GM23338 (cell line): ENCODE measurements around the gene SLC6A13. TPM values are rescaled to one million over a fixed set of nuclear protein-coding genes. Genes with fewer than 3 reads are reported as not detected.

Source experiments
- ATAC-seq: fragments of 200-7000 bp; cut with Tn5 transposase; 3 replicates; pipeline ENCODE4 v1.9.1; 2020
- DNase-seq: peaks from one replicate; pipeline ENCODE4 v3.0.0-alpha.2; 2015; ENCODE audit warnings: low spot score
- H2AFZ ChIP-seq: fragments of 200-600 bp; sonication (generic); 2 replicates; pipeline ENCODE4 v1.8.0; 2016; ENCODE audit warnings: antibody characterized with exemption, mild to moderate bottlenecking, moderate library complexity
- H3F3A ChIP-seq: fragments of 200-600 bp; sonication (generic); replicated peaks from 2 replicates; pipeline ENCODE4 v1.8.0; 2017; ENCODE audit warnings: antibody characterized with exemption, mixed run types, low read depth
- H3K27ac ChIP-seq: fragments of 200-600 bp; sonication (generic); 2 replicates; pipeline ENCODE4 v1.6.1; 2016; ENCODE audit warnings: low read depth
- H3K27me3 ChIP-seq: fragments of 200-600 bp; sonication (generic); 2 replicates; pipeline ENCODE4 v1.8.0; 2016; ENCODE audit warnings: mild to moderate bottlenecking, mixed run types, moderate library complexity; ENCODE audit not compliant: insufficient read depth
- H3K36me3 ChIP-seq: fragments of 200-600 bp; sonication (generic); 2 replicates; pipeline ENCODE4 v1.8.0; 2016; ENCODE audit warnings: mild to moderate bottlenecking; ENCODE audit not compliant: insufficient read depth
- H3K4me1 ChIP-seq: fragments of 200-600 bp; sonication (generic); 2 replicates; pipeline ENCODE4 v1.8.0; 2016; ENCODE audit warnings: mild to moderate bottlenecking, moderate library complexity; ENCODE audit not compliant: insufficient read depth
- H3K4me2 ChIP-seq: fragments of 200-600 bp; sonication (generic); 2 replicates; pipeline ENCODE4 v1.7.1; 2017; ENCODE audit warnings: mixed run types
- H3K4me3 ChIP-seq: fragments of 200-600 bp; sonication (generic); 2 replicates; pipeline ENCODE4 v1.6.1; 2016; ENCODE audit warnings: mixed run types
- H3K79me2 ChIP-seq: fragments of 200-600 bp; sonication (generic); replicated peaks from 2 replicates; pipeline ENCODE4 v1.8.0; 2017; ENCODE audit warnings: mild to moderate bottlenecking; ENCODE audit not compliant: insufficient read depth
- H3K9me2 ChIP-seq: fragments of 200-600 bp; sonication (generic); 2 replicates; pipeline ENCODE4 v1.8.0; 2017; ENCODE audit not compliant: insufficient read depth
- H4K20me1 ChIP-seq: fragments of 200-600 bp; sonication (generic); replicated peaks from 2 replicates; pipeline ENCODE4 v1.8.0; 2017; ENCODE audit warnings: mild to moderate bottlenecking; ENCODE audit not compliant: insufficient read depth
- H3K27ac Mint-ChIP-seq: 2 replicates; pipeline ENCODE4 v1.8.0; 2020; ENCODE audit warnings: inconsistent platforms, mild to moderate bottlenecking, moderate library complexity, mixed read lengths
- H3K27me3 Mint-ChIP-seq: 3 replicates; pipeline ENCODE4 v1.8.0; 2022; ENCODE audit warnings: low read depth, mild to moderate bottlenecking, moderate library complexity, mixed read lengths, inconsistent platforms; ENCODE audit not compliant: insufficient read depth, poor library complexity
- H3K36me3 Mint-ChIP-seq: 3 replicates; pipeline ENCODE4 v1.8.0; 2021; ENCODE audit warnings: low read depth, mild to moderate bottlenecking, inconsistent platforms, moderate library complexity, mixed read lengths
- H3K4me1 Mint-ChIP-seq: 3 replicates; pipeline ENCODE4 v1.8.0; 2020; ENCODE audit warnings: mild to moderate bottlenecking, inconsistent platforms, mixed read lengths
- H3K4me3 Mint-ChIP-seq: 3 replicates; pipeline ENCODE4 v1.8.0; 2021; ENCODE audit warnings: moderate library complexity, mild to moderate bottlenecking, inconsistent platforms, mixed read lengths
- H3K9me3 Mint-ChIP-seq: 3 replicates; pipeline ENCODE4 v1.8.0; 2020; ENCODE audit warnings: moderate library complexity, mild to moderate bottlenecking, inconsistent platforms, mixed read lengths
- CREB1 ChIP-seq: fragments of 250-450 bp; sonication (Bioruptor Pico); IDR thresholded peaks from 2 replicates; pipeline ENCODE4 v1.5.0; 2020; ENCODE audit warnings: low read depth, mild to moderate bottlenecking, moderate library complexity
- EZH2 ChIP-seq: fragments of 200-600 bp; sonication (generic); IDR thresholded peaks from one replicate; pipeline ENCODE4 v1.8.0; 2017; ENCODE audit warnings: antibody characterized with exemption, mild to moderate bottlenecking, low read depth; ENCODE audit not compliant: unreplicated experiment
- EZH2phosphoT487 ChIP-seq: fragments of 200-600 bp; sonication (generic); IDR thresholded peaks from one replicate; pipeline ENCODE4 v1.8.1; 2018; ENCODE audit warnings: antibody characterized with exemption; ENCODE audit not compliant: unreplicated experiment
- JUNB ChIP-seq: IDR thresholded peaks from one replicate; pipeline ENCODE4 v1.6.1; 2016; ENCODE audit warnings: antibody characterized with exemption; ENCODE audit not compliant: unreplicated experiment
- NANOG ChIP-seq: IDR thresholded peaks from 2 replicates; pipeline ENCODE4 v1.6.1; 2016; ENCODE audit warnings: antibody characterized with exemption, borderline replicate concordance
- POLR2AphosphoS5 ChIP-seq: IDR thresholded peaks from 2 replicates; pipeline ENCODE4 v1.6.1; 2016; ENCODE audit warnings: antibody characterized with exemption, low read depth
- STAT1 ChIP-seq: IDR thresholded peaks from one replicate; pipeline ENCODE4 v1.6.1; 2016; ENCODE audit warnings: antibody characterized with exemption; ENCODE audit not compliant: unreplicated experiment
- ZNF114 ChIP-seq: fragments of 250-450 bp; sonication (Bioruptor Pico); IDR thresholded peaks from 2 replicates; pipeline ENCODE4 v1.5.0; 2020; ENCODE audit warnings: mild to moderate bottlenecking, moderate library complexity
- ZNF331 ChIP-seq: fragments of 250-450 bp; sonication (Bioruptor Pico); IDR thresholded peaks from 2 replicates; pipeline ENCODE4 v1.5.0; 2020; ENCODE audit warnings: low read depth, mild to moderate bottlenecking, moderate library complexity
- polyA plus RNA-seq: library from polyadenylated mRNA; unstranded; fragments of >200 nt; fragmentation: Nextera tagmentation; extraction: Ambion mirVana; gene quantifications from 2 replicates; pipeline ENCODE4 v1.2.1, GENCODE V29; 2016
- total RNA-seq: library from RNA; depleted of rRNA; stranded (reverse); fragments of >200 nt; shearing (Covaris generic); gene quantifications from 2 replicates; pipeline ENCODE4 v1.2.3, GENCODE V29; 2014
- TF ChIP-seq, protein P1 (sequence below): IDR thresholded peaks from 2 replicates; pipeline ENCODE4 v1.6.1; 2016; ENCODE audit warnings: antibody characterized with exemption
- TF ChIP-seq, protein P2 (sequence below): IDR thresholded peaks from one replicate; pipeline ENCODE4 v1.6.1; 2018; ENCODE audit warnings: antibody characterized with exemption; ENCODE audit not compliant: unreplicated experiment
- TF ChIP-seq, protein P3 (sequence below): fragments of 250-450 bp; sonication (Bioruptor Pico); IDR thresholded peaks from 2 replicates; pipeline ENCODE4 v1.5.0; 2020; ENCODE audit warnings: mild to moderate bottlenecking, moderate library complexity
- TF ChIP-seq, protein P4 (sequence below), 2 experiments: fragments of 200-600 bp in 1 of 2; sonication (generic) in 1 of 2; conservative IDR thresholded peaks; 2 replicates each; pipeline versions ENCODE4 v1.5.1 to v1.6.1; 2016 to 2017; ENCODE audit warnings: antibody characterized with exemption in 2 of 2, low read depth in 2 of 2, mild to moderate bottlenecking in 2 of 2, moderate library complexity in 1 of 2

Gene SLC6A13
- total and polyA plus RNA-seq, 2 experiments from 2014 or later, result not detected

DNA sequence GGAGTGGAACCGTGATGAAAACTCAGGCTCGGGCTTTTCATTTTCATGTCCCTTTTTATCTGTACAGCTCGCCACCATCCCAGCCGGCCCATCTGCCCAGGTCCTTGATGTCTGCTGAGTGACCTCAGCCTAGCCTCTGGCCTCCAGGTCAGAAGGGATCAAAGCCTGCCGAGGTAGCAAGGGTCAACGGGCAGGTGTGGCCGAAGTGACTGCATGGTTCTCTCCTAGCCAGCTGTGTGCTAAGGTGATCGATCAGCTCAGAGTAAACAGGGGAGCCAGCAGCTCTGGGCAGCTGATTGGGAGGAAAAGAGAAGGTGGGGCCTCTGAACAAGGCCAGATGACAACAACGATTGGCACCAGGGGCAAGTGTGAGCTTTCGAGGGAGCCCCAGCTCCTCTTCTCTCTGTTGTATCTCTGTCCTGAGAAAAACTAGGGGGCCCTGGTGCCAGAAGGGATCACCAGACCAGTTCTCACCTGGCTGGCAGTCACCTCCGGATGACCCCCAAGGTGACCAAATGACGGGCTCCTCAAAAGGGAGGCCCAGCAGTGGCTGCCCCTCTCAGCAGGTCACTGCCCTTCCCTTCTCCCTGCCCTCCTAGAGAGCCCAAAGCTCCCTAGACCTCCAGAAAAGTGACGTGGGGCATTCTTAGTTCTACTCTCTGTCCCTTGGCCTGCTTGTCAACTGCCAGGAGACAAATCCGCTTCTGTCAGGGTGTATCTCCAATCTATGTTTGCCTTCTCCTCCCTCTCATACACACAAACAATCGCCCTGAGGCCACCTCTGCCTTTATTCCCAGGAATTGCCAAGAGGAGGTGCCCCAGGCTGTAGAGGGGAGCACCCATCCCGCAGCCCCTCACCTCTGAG is 52.1 kb downstream of the SLC6A13 start:
- Histone ChIP-seq H3K36me3 (no peaks in the 10 kb centered on the region), H3K79me2 (no peaks in the 10 kb centered on the region), H3K9me2 (no peaks in the 10 kb centered on the region), H3K4me3 (no peak overlapping the region), H2AFZ (no peak overlapping the region), H3F3A (no peaks in the 10 kb centered on the region), H3K27ac (no peak overlapping the region), H4K20me1 (no peaks in the 10 kb centered on the region; the same call in 1 of the 2 replicates), H3K4me2 (no peak overlapping the region), H3K27me3 (peaks cover 19% of the 10 kb centered on the region), H3K4me1 (peaks cover 6% of the 10 kb centered on the region; the same call in 1 of the 2 replicates)
- H3K27me3 Mint-ChIP-seq, result peaks cover 14% of the 10 kb centered on the region
- ATAC-seq (no peak), DNase-seq (no peak)
- H3K4me3 Mint-ChIP-seq, result no peak overlapping the region
- TF ChIP-seq ZNF114 (no peak), CREB1 (CRISPR knock-in tag) (no peak), EZH2 (no peak), POLR2AphosphoS5 (no peak), EZH2phosphoT487 (no peak), STAT1 (no peak), ZNF331 (CRISPR knock-in tag) (no peak), JUNB (no peak), NANOG (no peak)
- TF ChIP-seq, protein P1, sequence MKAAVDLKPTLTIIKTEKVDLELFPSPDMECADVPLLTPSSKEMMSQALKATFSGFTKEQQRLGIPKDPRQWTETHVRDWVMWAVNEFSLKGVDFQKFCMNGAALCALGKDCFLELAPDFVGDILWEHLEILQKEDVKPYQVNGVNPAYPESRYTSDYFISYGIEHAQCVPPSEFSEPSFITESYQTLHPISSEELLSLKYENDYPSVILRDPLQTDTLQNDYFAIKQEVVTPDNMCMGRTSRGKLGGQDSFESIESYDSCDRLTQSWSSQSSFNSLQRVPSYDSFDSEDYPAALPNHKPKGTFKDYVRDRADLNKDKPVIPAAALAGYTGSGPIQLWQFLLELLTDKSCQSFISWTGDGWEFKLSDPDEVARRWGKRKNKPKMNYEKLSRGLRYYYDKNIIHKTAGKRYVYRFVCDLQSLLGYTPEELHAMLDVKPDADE, result no peak
- TF ChIP-seq, protein P2, sequence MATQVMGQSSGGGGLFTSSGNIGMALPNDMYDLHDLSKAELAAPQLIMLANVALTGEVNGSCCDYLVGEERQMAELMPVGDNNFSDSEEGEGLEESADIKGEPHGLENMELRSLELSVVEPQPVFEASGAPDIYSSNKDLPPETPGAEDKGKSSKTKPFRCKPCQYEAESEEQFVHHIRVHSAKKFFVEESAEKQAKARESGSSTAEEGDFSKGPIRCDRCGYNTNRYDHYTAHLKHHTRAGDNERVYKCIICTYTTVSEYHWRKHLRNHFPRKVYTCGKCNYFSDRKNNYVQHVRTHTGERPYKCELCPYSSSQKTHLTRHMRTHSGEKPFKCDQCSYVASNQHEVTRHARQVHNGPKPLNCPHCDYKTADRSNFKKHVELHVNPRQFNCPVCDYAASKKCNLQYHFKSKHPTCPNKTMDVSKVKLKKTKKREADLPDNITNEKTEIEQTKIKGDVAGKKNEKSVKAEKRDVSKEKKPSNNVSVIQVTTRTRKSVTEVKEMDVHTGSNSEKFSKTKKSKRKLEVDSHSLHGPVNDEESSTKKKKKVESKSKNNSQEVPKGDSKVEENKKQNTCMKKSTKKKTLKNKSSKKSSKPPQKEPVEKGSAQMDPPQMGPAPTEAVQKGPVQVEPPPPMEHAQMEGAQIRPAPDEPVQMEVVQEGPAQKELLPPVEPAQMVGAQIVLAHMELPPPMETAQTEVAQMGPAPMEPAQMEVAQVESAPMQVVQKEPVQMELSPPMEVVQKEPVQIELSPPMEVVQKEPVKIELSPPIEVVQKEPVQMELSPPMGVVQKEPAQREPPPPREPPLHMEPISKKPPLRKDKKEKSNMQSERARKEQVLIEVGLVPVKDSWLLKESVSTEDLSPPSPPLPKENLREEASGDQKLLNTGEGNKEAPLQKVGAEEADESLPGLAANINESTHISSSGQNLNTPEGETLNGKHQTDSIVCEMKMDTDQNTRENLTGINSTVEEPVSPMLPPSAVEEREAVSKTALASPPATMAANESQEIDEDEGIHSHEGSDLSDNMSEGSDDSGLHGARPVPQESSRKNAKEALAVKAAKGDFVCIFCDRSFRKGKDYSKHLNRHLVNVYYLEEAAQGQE, result no peak
- TF ChIP-seq, protein P3, sequence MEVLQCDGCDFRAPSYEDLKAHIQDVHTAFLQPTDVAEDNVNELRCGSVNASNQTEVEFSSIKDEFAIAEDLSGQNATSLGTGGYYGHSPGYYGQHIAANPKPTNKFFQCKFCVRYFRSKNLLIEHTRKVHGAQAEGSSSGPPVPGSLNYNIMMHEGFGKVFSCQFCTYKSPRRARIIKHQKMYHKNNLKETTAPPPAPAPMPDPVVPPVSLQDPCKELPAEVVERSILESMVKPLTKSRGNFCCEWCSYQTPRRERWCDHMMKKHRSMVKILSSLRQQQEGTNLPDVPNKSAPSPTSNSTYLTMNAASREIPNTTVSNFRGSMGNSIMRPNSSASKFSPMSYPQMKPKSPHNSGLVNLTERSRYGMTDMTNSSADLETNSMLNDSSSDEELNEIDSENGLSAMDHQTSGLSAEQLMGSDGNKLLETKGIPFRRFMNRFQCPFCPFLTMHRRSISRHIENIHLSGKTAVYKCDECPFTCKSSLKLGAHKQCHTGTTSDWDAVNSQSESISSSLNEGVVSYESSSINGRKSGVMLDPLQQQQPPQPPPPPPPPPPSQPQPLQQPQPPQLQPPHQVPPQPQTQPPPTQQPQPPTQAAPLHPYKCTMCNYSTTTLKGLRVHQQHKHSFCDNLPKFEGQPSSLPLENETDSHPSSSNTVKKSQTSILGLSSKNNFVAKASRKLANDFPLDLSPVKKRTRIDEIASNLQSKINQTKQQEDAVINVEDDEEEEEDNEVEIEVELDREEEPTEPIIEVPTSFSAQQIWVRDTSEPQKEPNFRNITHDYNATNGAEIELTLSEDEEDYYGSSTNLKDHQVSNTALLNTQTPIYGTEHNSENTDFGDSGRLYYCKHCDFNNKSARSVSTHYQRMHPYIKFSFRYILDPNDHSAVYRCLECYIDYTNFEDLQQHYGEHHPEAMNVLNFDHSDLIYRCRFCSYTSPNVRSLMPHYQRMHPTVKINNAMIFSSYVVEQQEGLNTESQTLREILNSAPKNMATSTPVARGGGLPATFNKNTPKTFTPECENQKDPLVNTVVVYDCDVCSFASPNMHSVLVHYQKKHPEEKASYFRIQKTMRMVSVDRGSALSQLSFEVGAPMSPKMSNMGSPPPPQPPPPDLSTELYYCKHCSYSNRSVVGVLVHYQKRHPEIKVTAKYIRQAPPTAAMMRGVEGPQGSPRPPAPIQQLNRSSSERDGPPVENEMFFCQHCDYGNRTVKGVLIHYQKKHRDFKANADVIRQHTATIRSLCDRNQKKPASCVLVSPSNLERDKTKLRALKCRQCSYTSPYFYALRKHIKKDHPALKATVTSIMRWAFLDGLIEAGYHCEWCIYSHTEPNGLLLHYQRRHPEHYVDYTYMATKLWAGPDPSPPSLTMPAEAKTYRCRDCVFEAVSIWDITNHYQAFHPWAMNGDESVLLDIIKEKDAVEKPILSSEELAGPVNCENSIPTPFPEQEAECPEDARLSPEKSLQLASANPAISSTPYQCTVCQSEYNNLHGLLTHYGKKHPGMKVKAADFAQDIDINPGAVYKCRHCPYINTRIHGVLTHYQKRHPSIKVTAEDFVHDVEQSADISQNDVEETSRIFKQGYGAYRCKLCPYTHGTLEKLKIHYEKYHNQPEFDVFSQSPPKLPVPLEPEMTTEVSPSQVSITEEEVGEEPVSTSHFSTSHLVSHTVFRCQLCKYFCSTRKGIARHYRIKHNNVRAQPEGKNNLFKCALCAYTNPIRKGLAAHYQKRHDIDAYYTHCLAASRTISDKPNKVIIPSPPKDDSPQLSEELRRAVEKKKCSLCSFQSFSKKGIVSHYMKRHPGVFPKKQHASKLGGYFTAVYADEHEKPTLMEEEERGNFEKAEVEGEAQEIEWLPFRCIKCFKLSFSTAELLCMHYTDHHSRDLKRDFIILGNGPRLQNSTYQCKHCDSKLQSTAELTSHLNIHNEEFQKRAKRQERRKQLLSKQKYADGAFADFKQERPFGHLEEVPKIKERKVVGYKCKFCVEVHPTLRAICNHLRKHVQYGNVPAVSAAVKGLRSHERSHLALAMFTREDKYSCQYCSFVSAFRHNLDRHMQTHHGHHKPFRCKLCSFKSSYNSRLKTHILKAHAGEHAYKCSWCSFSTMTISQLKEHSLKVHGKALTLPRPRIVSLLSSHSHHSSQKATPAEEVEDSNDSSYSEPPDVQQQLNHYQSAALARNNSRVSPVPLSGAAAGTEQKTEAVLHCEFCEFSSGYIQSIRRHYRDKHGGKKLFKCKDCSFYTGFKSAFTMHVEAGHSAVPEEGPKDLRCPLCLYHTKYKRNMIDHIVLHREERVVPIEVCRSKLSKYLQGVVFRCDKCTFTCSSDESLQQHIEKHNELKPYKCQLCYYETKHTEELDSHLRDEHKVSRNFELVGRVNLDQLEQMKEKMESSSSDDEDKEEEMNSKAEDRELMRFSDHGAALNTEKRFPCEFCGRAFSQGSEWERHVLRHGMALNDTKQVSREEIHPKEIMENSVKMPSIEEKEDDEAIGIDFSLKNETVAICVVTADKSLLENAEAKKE (CRISPR knock-in tag), result no peak
- TF ChIP-seq, protein P4, sequence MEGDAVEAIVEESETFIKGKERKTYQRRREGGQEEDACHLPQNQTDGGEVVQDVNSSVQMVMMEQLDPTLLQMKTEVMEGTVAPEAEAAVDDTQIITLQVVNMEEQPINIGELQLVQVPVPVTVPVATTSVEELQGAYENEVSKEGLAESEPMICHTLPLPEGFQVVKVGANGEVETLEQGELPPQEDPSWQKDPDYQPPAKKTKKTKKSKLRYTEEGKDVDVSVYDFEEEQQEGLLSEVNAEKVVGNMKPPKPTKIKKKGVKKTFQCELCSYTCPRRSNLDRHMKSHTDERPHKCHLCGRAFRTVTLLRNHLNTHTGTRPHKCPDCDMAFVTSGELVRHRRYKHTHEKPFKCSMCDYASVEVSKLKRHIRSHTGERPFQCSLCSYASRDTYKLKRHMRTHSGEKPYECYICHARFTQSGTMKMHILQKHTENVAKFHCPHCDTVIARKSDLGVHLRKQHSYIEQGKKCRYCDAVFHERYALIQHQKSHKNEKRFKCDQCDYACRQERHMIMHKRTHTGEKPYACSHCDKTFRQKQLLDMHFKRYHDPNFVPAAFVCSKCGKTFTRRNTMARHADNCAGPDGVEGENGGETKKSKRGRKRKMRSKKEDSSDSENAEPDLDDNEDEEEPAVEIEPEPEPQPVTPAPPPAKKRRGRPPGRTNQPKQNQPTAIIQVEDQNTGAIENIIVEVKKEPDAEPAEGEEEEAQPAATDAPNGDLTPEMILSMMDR (conservative IDR thresholded peaks at IDR 0.05; ENCODE audit: low read depth in 2 of 2), result no peak
- no peak overlapping the region for H3K27ac Mint-ChIP-seq
- peaks cover 31% of the 10 kb centered on the region for H3K4me1 Mint-ChIP-seq
- no peaks in the 10 kb centered on the region for H3K36me3 Mint-ChIP-seq
- peaks cover 4% of the 10 kb centered on the region; the same call in 1 of the 3 replicates for H3K9me3 Mint-ChIP-seq
